Activated naive CD8-positive, alpha-beta T cell treated with anti-CD3 and anti-CD28 coated beads for 36 hours (primary cell): ENCODE data around the gene CPT1B. TPM values are rescaled to one million over a fixed set of nuclear protein-coding genes. Genes with fewer than 3 reads are reported as not detected.
"Not testable (repeated sequence)": the region's sequence is repeated elsewhere in the genome, so short reads cannot be mapped to it uniquely, and the experiment has no call there.

Experiments
- DNase-seq: peaks from one replicate; pipeline ENCODE4 v3.0.0; 2021
- H3K27ac Mint-ChIP-seq: one replicate; pipeline ENCODE4 v1.8.0; 2022; ENCODE audit warnings: mild to moderate bottlenecking, moderate library complexity, mixed read lengths
- H3K27me3 Mint-ChIP-seq: one replicate; pipeline ENCODE4 v1.8.0; 2022; ENCODE audit warnings: mild to moderate bottlenecking, mixed read lengths
- H3K36me3 Mint-ChIP-seq: one replicate; pipeline ENCODE4 v1.8.0; 2021; ENCODE audit warnings: mild to moderate bottlenecking, mixed read lengths
- H3K4me1 Mint-ChIP-seq: one replicate; pipeline ENCODE4 v1.8.0; 2021; ENCODE audit warnings: mixed read lengths
- H3K4me3 Mint-ChIP-seq: one replicate; pipeline ENCODE4 v1.8.0; 2022; ENCODE audit warnings: mild to moderate bottlenecking, moderate library complexity, mixed read lengths
- H3K9me3 Mint-ChIP-seq: one replicate; pipeline ENCODE4 v1.8.0; 2022; ENCODE audit warnings: mixed read lengths
- total RNA-seq, 2 experiments: library from RNA; stranded (reverse); gene quantifications; one replicate each; pipeline ENCODE4 v1.2.3, GENCODE V29; 2021

The CPT1B gene
- total RNA-seq, 2 experiments from 2014 or later: 33.6 to 33.7 TPM

GRCh38 chr22:50521710-50522109 is 56.5 kb downstream of the CPT1B start:
- peaks cover 8% of the 10 kb centered on the region for H3K27me3 Mint-ChIP-seq
- H3K27ac Mint-ChIP-seq: no peak overlapping the region
- no peak overlapping the region for H3K4me3 Mint-ChIP-seq
- H3K36me3 Mint-ChIP-seq: peaks cover 25% of the 10 kb centered on the region
- no peaks in the 10 kb centered on the region for H3K9me3 Mint-ChIP-seq
- no peak for DNase-seq
- peaks cover 9% of the 10 kb centered on the region for H3K4me1 Mint-ChIP-seq

GRCh38 chr22:50520826-50521453 is 57.3 kb downstream of the CPT1B start:
- no peak overlapping the region for H3K4me3 Mint-ChIP-seq
- no peaks in the 10 kb centered on the region for H3K9me3 Mint-ChIP-seq
- no peak overlapping the region for H3K27ac Mint-ChIP-seq
- peaks cover 9% of the 10 kb centered on the region for H3K4me1 Mint-ChIP-seq
- peaks cover 24% of the 10 kb centered on the region for H3K36me3 Mint-ChIP-seq
- peaks cover 8% of the 10 kb centered on the region for H3K27me3 Mint-ChIP-seq
- no peak for DNase-seq

- H3K4me3 Mint-ChIP-seq, DNase-seq, H3K27me3 Mint-ChIP-seq, H3K9me3 Mint-ChIP-seq, H3K27ac Mint-ChIP-seq: not testable (repeated sequence)
- H3K36me3 Mint-ChIP-seq: peaks cover 24% of the 10 kb centered on the region
- peaks cover 12% of the 10 kb centered on the region for H3K4me1 Mint-ChIP-seq
Observed at GRCh38 chr22:50520184-50520583, 58.0 kb downstream of the CPT1B start.

GRCh38 chr22:50519151-50519550 is 59.1 kb downstream of the CPT1B start:
- Mint-ChIP-seq H3K36me3 (peaks cover 21% of the 10 kb centered on the region), H3K4me3 (no peak overlapping the region), H3K9me3 (no peaks in the 10 kb centered on the region), H3K27ac (no peak overlapping the region), H3K27me3 (no peaks in the 10 kb centered on the region), H3K4me1 (peaks cover 7% of the 10 kb centered on the region)
- no peak for DNase-seq

Other genes with a start within 250 kb of the CPT1B start
- 10 to 100 TPM; 38.3 to 41.2 TPM for gene PPP6R2, start 235.1 kb downstream of the CPT1B start, total RNA-seq
- gene SBF1, start 103.4 kb downstream of the CPT1B start, total RNA-seq: 100 to 1,000 TPM; 101 to 102 TPM
- gene ADM2, start 96.9 kb downstream of the CPT1B start, total RNA-seq: 1 to 10 TPM; 6.7 to 7.5 TPM
- gene MIOX, start 91.6 kb downstream of the CPT1B start, total RNA-seq: under 1 TPM in 1 of 2 experiments, not detected in 1; 0.29 TPM
- gene LMF2, start 70.7 kb downstream of the CPT1B start, total RNA-seq: 10 to 100 TPM; 59.3 to 62.6 TPM
- gene NCAPH2, start 70.2 kb downstream of the CPT1B start, total RNA-seq: 100 to 1,000 TPM; 143 to 152 TPM
- gene SCO2, start 52.8 kb downstream of the CPT1B start, total RNA-seq: 1 to 10 TPM; 5.0 to 6.0 TPM
- 10 to 100 TPM; 75.7 to 76.8 TPM for gene TYMP, start 48.4 kb downstream of the CPT1B start, total RNA-seq
- 10 to 100 TPM; 15.1 to 15.9 TPM for gene KLHDC7B, start 32.5 kb downstream of the CPT1B start, total RNA-seq
- gene SYCE3, start 15.5 kb downstream of the CPT1B start, total RNA-seq: 1 to 10 TPM; 1.3 to 1.9 TPM
- 10 to 100 TPM; 57.3 to 60.3 TPM for gene CHKB, start 4.4 kb upstream of the CPT1B start, total RNA-seq
- gene MAPK8IP2, start 22.4 kb upstream of the CPT1B start, total RNA-seq: under 1 TPM; 0.16 to 0.21 TPM
- 10 to 100 TPM; 12.6 to 13.5 TPM for gene ARSA, start 49.7 kb upstream of the CPT1B start, total RNA-seq
- gene SHANK3, start 94.4 kb upstream of the CPT1B start, total RNA-seq: under 1 TPM; 0.27 to 0.30 TPM
- gene ACR, start 159.8 kb upstream of the CPT1B start, total RNA-seq: not detected
- gene RABL2B, start 205.2 kb upstream of the CPT1B start, total RNA-seq: 10 to 100 TPM; 21.1 to 25.2 TPM